ENCODE results near the gene TRIO.

TRIO gene

GRCh38 chr5:14417276-14417730, 274.2 kb downstream of the TRIO start (continued):
- no peak for TF ChIP-seq POU6F1 (CRISPR knock-in tag; IDR thresholded peaks at IDR 0.05; ENCODE audit: borderline replicate concordance, low read depth)
- no peak for TF ChIP-seq TOX (CRISPR knock-in tag; IDR thresholded peaks at IDR 0.05; ENCODE audit: borderline replicate concordance)
- TF ChIP-seq ZNF8 (CRISPR knock-in tag; IDR thresholded peaks at IDR 0.05), result no peak
- peak; percentile 86 for TF ChIP-seq TCF4 (CRISPR knock-in tag; IDR thresholded peaks at IDR 0.05; ENCODE audit: borderline replicate concordance)

- TF ChIP-seq POU6F1 (CRISPR knock-in tag; IDR thresholded peaks at IDR 0.05; ENCODE audit: borderline replicate concordance, low read depth) (no peak), ZFP3 (CRISPR knock-in tag; IDR thresholded peaks at IDR 0.05) (no peak), CSDC2 (CRISPR knock-in tag; IDR thresholded peaks at IDR 0.05) (no peak), ISL1 (CRISPR knock-in tag; IDR thresholded peaks at IDR 0.05) (no peak), TSHZ2 (CRISPR knock-in tag; IDR thresholded peaks at IDR 0.05) (no peak), RARB (CRISPR knock-in tag; IDR thresholded peaks at IDR 0.05) (no peak), ESRRG (CRISPR knock-in tag; IDR thresholded peaks at IDR 0.05) (no peak), CSRNP3 (CRISPR knock-in tag; IDR thresholded peaks at IDR 0.05) (no peak), OSR1 (CRISPR knock-in tag; IDR thresholded peaks at IDR 0.05) (no peak), GLIS3 (CRISPR knock-in tag; IDR thresholded peaks at IDR 0.05) (no peak), PATZ1 (CRISPR knock-in tag; IDR thresholded peaks at IDR 0.05; ENCODE audit: borderline replicate concordance) (no peak)
- peak; percentile 10 for ATAC-seq
Measured at GRCh38 chr5:14417792-14418765, 274.9 kb downstream of the TRIO start.

- ATAC-seq, result no peak
- TF ChIP-seq ARNTL (CRISPR knock-in tag; IDR thresholded peaks at IDR 0.05; ENCODE audit: borderline replicate concordance, low read depth), result no peak
- TF ChIP-seq ZFP3 (CRISPR knock-in tag; IDR thresholded peaks at IDR 0.05), result no peak
- TF ChIP-seq TSHZ2 (CRISPR knock-in tag; IDR thresholded peaks at IDR 0.05), result no peak
- no peak for TF ChIP-seq PATZ1 (CRISPR knock-in tag; IDR thresholded peaks at IDR 0.05; ENCODE audit: borderline replicate concordance)
- no peak for TF ChIP-seq SNAI2 (CRISPR knock-in tag; IDR thresholded peaks at IDR 0.05)
- no peak for TF ChIP-seq ZFP30 (CRISPR knock-in tag; IDR thresholded peaks at IDR 0.05)
- no peak for TF ChIP-seq RARB (CRISPR knock-in tag; IDR thresholded peaks at IDR 0.05)
- TF ChIP-seq ESRRG (CRISPR knock-in tag; IDR thresholded peaks at IDR 0.05), result no peak
- TF ChIP-seq ZC3H10 (CRISPR knock-in tag; IDR thresholded peaks at IDR 0.05), result no peak
- TF ChIP-seq CSRNP3 (CRISPR knock-in tag; IDR thresholded peaks at IDR 0.05), result no peak
- no peak for TF ChIP-seq TOX (CRISPR knock-in tag; IDR thresholded peaks at IDR 0.05; ENCODE audit: borderline replicate concordance)
- no peak for TF ChIP-seq TCF4 (CRISPR knock-in tag; IDR thresholded peaks at IDR 0.05; ENCODE audit: borderline replicate concordance)
- TF ChIP-seq CSDC2 (CRISPR knock-in tag; IDR thresholded peaks at IDR 0.05), result no peak
- TF ChIP-seq GLIS3 (CRISPR knock-in tag; IDR thresholded peaks at IDR 0.05), result no peak
Measured at GRCh38 chr5:14419686-14420085, 276.5 kb downstream of the TRIO start.
